GM21825 (cell line): ENCODE results near the gene EPHA4.
"Not testable (repeated sequence)": the region's sequence is repeated elsewhere in the genome, so short reads cannot be mapped to it uniquely, and the experiment has no call there.

Experiments used
- ATAC-seq: cut with Tn5 transposase; IDR thresholded peaks from one replicate; pipeline ENCODE4 v1.9.1; 2021; ENCODE audit warnings: mild to moderate bottlenecking, moderate library complexity; ENCODE audit not compliant: unreplicated experiment

Gene EPHA4

GRCh38 chr2:221511325-221511724 lies 60.8 kb downstream of the EPHA4 start:
- not testable (repeated sequence) for ATAC-seq

DNA sequence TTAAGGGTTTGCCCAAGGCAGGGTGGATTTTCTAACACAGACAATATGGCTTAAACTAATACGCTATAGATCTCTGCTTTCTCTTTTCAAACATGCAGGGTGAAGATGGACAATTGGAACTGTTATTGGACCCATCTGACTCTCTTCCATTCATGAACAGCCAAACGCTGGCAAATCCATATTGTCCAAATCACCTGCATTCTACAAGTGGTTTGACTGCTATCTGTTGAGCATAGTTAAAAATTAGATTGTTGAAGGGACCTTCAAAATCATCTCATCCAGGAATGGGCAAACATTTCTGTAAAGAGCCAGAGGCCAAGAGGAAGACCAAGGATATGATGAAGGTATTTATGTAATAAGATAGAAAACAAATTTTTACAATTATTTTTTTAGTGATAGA lies 65.6 kb downstream of the EPHA4 start:
- ATAC-seq, result no peak

DNA sequence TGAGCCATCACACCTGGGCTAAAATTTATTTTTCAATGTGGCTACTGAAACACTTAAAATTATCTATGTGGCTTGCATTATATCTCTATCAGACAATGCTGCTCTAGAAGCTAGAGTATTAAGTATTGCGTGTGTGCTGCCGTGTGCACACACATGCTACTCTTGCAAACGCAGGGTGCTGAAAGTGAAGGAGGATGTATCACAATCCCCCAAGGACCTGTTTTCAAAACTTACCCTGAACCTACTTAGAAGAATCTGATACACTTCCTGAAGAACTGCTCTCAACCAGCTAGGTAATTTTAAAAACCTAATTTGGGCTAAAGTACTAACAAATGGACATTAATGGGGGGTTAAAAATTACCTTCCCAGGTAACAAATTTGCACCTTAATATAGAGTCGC lies 66.5 kb downstream of the EPHA4 start:
- ATAC-seq, result no peak

GRCh38 chr2:221504905-221505304 lies 67.2 kb downstream of the EPHA4 start:
- no peak for ATAC-seq

GRCh38 chr2:221503965-221504364 lies 68.1 kb downstream of the EPHA4 start:
- ATAC-seq, result no peak

DNA sequence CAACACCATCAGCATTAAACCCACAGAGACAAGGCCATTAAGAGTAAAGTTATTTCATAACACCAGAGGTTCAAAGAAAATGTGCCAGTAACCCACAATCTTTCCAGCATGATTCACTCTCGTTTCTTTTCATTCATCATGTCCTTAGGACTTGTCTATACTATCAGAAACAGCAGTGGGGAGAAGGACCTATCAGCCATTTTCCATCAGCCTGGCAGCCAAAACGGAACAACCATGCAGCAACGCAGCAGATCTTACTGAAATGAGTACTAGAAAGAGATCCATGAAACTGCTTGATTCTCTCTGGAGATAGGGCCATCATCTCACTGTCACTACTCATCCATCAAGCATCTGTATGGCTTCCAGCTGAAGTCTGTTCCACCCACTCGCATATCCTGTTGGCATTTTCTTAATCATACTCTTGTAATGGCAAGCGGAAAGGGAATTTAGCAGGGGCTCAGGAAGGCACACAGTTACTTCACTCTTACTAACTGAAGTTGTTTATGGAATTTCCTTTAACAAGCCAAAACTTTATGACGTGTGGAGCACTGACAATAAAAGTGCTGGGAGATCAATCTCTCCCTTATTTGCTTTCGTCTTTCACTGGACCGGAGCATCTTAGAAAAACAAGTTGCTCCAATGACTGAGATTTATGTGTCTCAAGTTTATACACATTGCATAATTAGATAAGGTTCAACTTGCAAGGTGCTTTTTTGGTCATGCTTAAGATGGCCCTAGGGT lies 69.7 kb downstream of the EPHA4 start:
- ATAC-seq, result no peak

- no peak for ATAC-seq
Observed at GRCh38 chr2:221501883-221502269, 70.2 kb downstream of the EPHA4 start.

- ATAC-seq, result no peak
Observed at GRCh38 chr2:221501210-221501882, 70.8 kb downstream of the EPHA4 start.

GRCh38 chr2:221500501-221501209 lies 71.4 kb downstream of the EPHA4 start:
- no peak for ATAC-seq

DNA sequence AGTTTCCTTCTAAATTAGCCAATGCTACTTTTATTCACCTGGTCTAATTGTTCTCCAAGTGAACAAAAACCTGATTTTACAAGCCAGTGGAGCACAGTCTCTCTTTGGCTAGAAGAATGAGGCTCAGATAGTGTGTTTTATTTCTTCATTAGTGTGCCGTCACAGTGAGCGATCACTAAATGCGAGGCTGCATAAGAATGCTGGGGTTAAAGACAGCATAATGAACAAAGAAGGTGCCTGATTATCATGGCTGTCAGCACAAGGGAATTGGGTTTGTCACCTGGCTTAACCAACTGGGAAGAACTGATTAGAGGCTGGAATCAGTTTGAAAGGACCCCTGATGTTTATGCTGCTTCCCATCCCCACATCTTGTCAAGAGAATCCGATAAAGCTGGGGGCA lies 76.4 kb downstream of the EPHA4 start:
- ATAC-seq, result no peak

DNA sequence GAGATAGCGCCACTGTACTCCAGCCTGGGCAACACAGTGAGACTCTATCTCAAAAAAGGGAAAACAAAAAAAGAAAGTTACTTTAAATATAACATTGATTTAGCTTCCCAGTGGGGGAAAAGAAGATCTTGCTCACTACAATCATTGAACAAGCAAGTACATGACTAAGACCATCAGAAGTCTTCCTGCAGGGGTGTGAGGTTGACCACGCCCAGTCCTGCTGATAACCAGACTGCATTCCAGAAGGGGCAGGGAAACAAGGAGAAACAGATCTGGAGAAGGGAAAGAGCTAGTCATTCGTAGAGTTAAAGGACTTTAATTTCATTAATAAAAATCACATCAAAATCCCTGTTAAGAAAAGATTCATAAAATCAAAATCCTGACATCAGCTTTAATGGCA lies 77.5 kb downstream of the EPHA4 start:
- no peak for ATAC-seq

GRCh38 chr2:221493391-221493790 lies 78.7 kb downstream of the EPHA4 start:
- ATAC-seq, result no peak

DNA sequence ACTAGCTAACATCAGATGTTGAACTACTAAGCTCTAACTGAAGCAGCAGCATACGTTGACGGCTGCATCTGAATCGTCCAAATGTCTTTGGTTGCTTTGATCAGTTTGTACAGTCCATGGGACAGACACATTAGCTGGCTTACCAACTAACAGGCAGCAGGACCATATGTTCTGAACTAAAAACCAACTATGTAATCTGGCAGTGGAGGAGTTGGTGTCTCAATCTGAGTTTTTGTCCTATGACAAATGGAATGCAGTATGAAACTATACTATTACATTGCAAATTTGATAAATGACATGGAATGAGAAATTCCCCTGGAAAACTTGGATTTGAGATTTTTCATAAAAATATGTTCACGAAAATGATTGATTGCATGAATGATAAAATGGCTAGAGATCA lies 79.5 kb downstream of the EPHA4 start:
- no peak for ATAC-seq

DNA sequence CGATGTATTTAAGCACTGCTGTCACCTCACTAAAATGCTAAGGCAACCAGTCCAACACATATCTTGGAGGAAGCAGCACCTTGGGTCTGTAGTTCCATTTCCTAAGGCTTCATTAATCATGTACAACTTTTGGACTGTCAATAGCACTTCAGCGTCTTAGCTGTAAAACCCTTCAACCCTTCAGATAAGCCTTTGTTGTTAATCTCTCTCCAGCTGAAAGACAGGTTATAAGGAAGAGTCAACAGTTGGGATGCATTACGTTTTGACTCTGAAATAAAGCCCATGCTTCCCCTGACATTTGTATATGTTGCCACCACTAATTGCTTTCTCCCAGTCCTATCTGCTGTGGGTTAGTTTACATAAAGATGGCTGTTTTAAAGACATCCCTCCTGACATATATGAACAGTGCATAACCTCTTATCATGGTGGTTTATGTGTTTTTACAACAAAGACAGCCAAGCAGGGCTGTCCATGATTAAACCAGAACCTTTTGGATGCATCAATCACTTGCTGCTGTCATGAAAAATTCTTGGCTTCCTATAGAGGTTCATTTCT lies 81.5 kb downstream of the EPHA4 start:
- no peak for ATAC-seq

GRCh38 chr2:221488136-221488807 lies 83.8 kb downstream of the EPHA4 start:
- ATAC-seq, result no peak

- no peak for ATAC-seq
Observed at GRCh38 chr2:221486106-221486505, 86.0 kb downstream of the EPHA4 start.

- no peak for ATAC-seq
Observed at GRCh38 chr2:221485503-221485870, 86.6 kb downstream of the EPHA4 start.

DNA sequence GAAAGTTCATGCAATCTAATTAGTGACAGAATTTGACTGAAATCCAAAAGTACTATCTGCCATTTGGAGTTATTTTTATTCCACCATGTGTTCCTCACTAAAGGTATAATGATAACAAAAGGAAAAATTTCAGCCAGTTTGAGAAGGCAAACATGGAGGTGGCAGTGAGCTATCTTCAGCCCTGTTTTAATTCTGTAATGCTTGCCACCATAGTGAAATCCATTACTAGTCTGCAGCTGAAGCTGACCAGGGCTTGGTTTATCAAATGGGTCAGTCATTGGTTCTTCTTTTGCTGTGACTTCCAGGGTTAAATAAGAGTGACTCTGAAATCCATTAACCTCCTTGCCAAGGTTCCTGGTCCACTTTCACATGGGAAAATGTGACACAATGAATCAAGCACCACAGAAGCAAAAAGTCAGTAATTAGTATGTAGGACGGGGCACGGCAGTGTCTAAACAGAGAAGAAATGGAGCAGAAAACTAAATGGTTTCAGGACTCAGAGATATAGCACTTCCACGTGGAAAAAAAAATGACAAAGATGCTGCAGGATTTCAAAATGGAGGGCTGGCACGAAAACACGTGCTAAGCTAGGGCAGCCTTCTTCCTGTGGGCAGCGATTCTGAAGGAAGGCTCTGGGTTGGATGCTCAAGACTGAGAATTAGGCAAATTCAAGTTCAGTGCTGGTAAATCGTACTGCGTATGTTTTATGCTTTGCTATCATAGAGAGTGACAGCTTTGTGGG lies 87.2 kb downstream of the EPHA4 start:
- no peak for ATAC-seq

DNA sequence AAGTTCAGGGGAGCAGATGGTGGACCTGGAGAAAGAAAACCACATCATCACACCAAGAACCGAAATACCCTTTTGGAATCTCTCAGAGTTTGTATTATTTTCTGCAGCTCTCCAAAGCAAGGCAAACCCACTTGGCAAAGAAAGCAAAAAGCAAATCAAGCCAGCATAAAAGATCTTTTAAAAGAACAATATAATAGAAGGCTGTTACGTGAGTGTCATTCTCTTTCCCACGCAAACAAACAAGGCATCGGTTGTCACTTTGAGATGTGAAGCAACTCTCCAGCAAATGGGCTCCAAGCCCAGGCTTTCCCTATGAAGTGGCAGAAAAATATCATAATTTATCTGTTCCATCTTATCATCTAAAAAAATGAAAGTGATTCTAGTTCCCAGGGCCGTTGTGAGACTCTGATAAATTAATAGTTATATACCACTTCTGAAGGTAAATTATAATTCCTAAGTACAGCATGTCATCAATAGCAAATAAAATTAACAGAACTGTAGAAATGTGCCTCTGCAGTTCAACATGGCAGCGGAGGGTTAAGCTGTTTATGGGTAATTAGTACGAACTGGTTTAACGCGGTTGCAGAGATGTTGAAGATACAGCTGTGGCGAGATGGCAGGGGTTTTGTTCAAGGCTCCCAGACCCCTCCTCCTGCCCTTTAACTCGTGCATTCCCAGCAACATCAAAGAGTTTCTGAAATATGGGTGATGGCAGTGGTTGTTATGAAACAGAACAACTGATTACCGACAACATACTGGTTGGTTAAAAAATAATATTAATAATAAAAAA lies 89.2 kb downstream of the EPHA4 start:
- ATAC-seq, result no peak

DNA sequence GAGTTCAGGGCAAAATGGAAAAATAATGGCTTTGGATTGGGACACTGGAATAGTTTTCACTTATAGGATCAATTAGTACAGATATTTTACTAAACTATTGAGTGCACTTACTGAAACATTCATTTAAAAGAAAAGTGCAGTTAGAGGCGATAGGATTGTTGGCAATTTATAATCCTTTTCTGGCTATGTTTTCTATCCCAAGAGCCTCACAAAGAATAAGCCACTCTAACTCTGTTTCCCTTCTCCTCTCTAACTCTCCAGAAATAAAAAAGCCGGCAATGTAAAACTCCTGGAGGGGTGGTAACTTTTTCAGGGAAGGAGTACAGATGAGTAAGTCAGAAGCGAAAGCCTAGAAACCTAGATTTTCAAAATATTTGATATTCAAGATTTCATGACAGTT lies 91.3 kb downstream of the EPHA4 start:
- no peak for ATAC-seq
